HG02798 (cell line): ENCODE results near the gene IGFBP3.

Experiments used
- ATAC-seq: cut with Tn5 transposase; IDR thresholded peaks from one replicate; pipeline ENCODE4 v1.9.1; 2021; ENCODE audit warnings: mild to moderate bottlenecking; ENCODE audit not compliant: unreplicated experiment, poor library complexity

IGFBP3 gene

DNA sequence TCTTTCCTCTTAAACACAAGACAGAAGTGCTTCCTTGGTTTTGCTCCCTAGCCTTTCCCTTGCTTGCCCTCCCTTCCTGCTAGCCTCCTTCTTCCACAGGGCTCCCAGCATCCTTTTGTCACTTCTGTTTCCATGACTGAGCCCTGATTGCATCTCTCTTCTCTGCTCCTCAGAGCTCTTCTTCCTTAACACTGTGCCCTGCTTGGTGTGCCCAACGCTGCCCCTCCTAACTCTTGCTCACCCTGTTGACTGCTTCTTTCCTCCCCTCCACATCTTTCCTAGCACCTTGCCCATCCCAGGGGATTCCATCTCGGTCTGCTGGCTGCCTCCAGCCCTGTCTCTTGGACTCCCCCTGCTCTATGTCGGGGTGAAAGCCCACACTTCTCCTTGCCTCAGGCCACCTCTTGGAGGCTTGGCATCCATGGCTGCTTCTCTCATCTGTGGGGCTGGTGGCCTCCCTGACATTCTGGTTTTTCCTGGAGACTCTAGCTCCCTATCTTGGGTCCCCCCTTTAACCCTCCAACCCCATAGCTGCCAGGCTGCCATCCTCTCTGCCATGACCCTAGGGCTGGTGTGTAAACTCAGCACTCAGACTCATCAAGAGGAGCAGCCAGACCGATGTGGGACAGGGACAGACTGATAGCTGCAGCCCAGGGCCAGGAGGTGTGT lies 26.9 kb downstream of the IGFBP3 start:
- no peak for ATAC-seq

DNA sequence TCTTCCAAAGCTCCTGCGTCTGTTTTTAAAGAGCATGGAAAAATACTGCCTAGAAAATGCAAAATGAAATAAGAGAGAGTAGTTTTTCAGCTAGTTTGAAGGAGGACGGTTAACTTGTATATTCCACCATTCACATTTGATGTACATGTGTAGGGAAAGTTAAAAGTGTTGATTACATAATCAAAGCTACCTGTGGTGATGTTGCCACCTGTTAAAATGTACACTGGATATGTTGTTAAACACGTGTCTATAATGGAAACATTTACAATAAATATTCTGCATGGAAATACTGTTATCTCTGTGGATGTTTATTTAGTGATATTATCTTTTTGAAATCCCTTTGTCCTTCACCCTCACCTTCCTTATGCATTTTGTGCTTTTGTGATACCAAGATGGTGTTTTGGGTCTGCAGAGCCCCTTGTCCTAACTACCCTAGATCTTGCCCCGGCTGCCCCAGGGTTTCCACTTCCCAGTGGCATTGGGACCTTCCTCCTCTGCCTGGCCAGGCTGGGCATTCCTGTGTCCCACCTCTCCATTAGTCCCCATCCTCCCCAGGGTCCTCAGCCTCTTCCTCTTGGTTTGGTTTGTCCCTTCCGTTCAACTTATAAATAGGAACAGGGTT lies 27.6 kb downstream of the IGFBP3 start:
- ATAC-seq = no peak

DNA sequence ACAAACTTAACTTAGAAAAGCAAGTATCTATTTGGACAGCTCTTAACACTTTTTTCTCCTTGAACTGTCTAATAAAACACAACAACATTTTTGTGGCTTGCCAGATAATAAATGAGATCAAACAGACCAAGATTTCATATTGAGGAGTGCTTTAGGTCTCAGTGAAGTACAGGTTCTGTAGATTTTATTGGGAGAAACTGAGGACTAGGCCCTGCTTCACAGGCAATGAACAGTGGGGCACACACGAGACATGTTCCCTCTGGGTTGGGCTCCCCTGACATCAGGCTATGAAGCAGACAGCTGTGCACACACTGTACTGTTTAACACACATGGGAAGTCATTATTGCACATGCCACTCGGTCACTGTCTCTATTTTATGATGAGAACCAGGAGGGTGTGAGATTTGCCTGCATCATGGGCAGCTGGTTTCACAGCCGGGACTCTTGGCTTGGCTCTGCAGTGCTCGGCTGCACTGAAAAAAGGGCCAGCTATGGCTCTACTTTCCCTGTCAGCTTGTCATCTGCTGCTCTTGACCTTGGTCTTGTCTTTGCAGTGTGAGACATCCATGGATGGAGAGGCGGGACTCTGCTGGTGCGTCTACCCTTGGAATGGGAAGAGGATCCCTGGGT lies 28.6 kb downstream of the IGFBP3 start:
- no peak for ATAC-seq

DNA sequence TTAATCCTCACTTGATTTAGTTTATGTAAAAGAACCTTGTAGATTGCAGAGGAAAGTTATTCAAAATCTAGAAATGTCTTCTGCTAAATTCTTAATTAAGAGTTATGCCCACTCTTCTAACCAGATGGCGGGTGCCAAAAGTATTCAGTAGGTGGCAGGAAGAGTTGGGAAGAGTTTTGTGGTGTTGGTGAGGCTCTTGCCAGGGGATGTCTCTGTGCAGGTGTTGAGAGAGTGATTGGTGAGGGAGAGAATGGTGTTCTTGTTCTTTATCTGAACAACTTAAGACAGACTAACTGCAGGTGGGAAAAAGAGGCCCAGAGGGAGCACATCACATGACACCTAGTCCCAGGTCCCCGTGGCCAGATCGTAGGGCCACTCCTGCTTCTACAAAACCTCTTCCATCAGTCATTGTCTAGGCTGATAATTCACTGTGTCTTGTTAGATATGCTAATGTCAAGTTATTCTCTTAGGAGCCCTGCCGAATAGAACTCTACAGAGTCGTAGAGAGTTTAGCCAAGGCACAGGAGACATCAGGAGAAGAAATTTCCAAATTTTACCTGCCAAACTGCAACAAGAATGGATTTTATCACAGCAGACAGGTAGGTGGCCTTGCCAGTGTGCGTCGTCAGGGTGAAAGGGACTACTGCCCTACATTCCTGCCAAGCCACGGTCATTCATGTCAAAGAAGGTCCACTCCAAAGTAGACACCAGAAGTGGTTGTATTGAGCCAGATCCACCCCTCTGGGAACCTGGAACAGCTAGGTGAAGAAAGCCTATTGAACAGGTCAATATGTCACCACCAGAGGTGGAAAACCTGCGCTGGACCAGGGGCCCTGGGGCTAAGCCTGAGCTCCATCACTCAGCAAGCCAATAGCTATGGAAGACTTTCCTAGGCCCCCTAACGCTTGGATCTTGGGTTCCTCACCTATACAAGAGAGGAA lies 29.3 kb downstream of the IGFBP3 start:
- no peak for ATAC-seq

DNA sequence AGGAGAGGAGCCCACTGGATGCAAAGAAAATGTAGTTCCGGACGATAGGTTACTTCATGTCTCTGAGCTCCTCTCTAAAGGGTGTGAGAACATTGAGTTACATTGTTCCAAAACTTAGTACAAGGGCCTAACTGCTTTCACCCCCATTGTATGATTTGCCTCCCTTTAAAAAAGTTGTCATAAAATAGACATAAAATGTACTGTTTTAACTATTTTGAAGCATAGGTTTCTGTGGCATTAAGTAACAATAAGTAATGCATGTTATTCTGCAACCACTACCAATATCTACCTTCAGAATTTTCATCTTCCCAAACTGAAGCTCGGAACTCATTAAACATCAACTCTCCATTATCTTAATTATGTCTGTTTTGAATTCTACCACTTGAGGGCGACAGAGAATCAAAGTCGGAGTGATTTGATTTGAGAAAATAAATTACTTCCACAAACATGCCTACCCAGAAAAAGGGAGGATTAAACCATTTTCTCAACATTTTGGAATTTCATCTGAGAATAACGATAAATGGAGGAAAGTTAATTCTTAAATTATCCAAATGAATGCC lies 30.1 kb downstream of the IGFBP3 start:
- no peak for ATAC-seq

DNA sequence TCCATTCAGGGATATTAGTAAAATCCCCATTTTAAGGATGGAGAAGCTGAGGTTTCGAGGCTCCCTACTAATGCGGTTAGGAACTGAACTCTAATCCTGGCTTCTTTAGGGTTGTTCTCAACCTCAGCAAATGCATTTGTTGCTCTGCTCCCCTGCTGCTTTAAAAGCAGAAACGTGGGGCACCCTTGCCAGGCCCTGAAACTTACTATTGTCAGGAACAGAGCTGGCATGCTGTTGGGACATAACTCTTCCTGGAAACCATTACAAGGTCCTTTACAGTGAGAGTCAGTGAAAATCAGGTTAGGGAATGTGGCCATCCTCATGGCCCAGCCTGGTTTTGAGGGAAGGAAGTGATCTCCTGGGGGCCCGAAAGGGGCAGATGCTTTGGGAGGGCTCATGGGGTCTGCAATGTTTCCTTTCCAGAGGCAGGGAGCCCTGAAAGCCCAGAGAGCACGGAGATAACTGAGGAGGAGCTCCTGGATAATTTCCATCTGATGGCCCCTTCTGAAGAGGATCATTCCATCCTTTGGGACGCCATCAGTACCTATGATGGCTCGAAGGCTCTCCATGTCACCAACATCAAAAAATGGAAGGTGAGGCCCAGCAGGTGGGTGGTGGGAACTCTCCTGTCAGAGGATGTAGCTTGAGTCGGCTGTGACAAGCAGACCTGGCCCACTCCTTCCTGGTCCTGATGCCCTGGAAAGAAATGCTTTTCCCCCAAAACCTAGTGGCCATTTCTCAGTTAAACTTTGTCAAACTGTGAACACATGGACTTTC lies 30.8 kb downstream of the IGFBP3 start:
- ATAC-seq = no peak

DNA sequence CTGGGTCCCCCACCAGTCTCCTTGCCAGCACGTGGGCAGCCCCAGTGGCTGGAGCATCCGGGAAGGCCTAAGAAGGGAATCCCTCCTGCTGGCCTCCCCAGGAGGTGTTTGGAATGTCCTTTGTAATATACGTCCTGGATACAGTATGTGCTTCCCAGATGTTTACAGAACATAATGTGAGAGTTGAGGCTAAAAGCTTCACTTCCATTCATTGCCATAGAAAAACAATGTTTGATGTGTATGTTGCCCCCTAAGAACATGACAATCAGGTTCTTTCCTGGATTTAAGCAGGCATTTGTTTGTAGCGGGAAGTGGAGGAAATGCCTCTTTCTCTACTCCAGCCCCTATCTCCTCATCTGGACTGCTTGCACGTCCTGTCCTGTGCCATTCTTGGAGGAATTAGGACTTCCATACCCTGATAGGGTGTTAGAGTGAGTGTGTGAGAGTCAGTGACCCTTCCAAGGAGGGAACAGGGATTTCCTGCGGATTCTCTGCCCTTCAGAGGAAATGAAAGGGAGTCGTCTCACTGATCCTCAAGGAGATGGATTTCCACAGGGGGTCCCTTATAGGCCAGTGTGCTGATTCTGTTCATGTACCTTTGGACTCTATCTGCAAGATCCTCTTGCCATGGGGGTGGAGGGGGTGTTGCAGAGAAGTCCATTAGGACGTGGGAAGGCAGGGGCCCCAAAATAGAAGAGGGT lies 31.6 kb downstream of the IGFBP3 start:
- ATAC-seq = no peak

DNA sequence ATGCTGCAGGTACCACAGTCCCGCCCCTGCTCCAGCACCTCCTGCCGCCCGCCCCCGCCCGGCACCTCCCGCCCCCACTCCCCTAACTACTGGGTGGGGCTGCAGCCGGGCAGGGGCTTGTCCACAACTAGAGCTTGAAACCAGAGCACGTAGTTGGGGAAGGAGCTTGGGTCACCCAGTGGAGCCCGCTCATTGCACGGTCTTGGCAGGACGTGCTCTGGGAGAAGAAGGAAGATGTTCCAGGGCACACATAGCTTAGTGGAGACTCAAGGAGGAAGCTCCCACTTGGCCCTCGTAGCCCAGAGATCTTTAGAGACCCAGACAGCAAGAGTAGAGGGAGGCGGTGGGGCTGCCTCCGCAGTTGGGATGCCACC lies 32.1 kb downstream of the IGFBP3 start:
- ATAC-seq = no peak

DNA sequence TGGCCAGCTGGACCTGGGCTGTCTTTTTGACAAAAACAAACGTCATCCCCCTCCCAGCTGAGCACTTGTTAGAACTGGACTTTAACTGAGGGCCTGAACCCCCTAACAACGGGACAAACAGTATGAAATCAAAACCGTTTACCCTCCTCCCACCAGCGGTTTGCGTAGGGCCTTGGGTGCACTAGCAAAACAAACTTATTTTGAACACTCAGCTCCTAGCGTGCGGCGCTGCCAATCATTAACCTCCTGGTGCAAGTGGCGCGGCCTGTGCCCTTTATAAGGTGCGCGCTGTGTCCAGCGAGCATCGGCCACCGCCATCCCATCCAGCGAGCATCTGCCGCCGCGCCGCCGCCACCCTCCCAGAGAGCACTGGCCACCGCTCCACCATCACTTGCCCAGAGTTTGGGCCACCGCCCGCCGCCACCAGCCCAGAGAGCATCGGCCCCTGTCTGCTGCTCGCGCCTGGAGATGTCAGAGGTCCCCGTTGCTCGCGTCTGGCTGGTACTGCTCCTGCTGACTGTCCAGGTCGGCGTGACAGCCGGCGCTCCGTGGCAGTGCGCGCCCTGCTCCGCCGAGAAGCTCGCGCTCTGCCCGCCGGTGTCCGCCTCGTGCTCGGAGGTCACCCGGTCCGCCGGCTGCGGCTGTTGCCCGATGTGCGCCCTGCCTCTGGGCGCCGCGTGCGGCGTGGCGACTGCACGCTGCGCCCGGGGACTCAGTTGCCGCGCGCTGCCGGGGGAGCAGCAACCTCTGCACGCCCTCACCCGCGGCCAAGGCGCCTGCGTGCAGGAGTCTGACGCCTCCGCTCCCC lies 32.7 kb downstream of the IGFBP3 start, which contains the start of gene IGFBP1:
Gene IGFBP1 (plus strand): TSS at position 304 of the 808 bp plus-strand sequence. CDS start 165 bp downstream, at position 469.
- ATAC-seq = no peak

DNA sequence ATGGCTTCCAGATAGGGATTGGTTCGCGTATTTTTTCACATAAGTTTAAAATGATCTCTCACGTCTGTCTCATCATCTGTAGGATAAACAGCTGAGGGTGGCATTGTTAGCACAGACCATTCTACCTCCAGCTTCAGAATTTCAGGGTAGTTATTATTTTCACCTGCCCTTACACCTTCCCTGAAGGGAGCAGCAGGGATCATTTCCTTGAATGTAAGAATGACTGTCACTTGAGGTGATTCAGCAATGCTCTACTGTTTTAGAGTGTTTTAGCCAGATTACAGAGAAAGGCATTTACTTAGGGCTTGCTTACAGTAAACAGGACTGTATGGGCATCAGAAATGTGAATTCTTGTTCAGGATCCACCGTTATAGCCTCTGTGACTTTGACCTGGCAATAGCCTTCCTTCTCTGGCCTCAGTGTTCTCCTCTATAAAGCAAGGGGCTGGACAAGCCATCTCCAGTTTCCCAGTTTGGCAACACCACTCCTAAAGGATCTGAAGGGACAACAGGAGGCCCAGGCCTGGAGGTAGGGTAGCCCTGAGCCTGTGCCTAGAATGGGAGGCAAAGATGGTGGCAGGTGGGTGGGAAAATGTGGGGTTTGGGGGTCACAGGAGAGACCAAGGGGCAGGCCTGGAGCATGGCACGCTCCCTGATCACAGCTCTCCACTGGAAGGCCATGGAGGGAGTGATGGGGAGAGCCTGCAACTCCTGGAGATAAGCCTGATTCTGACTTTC lies 34.0 kb downstream of the IGFBP3 start:
- ATAC-seq = no peak

DNA sequence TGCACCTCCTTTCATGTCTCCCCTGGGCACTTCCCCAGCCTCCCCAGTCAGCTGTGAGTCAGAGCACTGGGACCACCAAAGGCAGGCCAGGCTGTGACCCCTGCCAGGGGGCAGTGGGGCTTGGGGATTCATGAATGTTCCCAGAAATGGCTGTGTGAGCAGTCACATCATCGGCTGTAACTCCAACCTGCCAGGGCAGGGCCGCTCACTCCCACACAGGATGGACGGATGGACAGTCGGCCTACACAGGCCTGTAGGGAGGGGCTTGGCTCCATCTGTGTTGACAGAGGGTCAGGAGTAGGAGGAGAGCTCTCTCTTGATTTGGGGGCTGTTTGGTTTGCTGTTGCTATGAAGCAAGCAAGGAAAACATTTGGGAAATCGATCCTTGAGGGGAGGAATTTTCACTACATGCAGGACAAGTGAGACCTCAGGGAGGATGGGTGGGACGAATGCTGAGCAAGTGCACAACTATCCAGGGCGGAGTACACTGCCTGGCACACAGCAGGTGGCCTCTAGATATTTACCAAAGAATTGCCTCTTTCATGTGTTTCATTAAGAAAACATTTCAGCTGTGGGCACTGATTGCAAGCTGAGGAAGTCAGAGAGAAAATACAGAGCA lies 35.7 kb downstream of the IGFBP3 start:
- ATAC-seq = no peak

DNA sequence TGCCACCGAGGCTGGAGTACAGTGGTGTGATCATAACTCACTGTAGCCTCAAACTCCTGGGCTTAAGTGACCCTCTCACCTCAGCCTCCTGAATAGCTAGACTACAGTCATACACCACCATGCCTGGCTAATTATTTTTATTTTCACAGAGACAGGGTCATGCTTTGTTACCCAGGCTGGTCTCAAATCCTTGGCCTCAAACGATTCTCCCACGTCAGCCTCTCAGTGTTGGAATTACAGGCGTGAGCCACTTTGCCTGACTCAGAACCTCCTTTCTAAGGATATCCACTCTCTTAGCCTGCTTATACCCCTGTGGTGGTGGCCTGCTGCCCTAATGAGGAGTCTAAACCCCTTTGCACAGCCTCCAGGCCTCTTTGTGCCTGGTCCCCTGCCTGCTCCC lies 36.9 kb downstream of the IGFBP3 start:
- no peak for ATAC-seq

DNA sequence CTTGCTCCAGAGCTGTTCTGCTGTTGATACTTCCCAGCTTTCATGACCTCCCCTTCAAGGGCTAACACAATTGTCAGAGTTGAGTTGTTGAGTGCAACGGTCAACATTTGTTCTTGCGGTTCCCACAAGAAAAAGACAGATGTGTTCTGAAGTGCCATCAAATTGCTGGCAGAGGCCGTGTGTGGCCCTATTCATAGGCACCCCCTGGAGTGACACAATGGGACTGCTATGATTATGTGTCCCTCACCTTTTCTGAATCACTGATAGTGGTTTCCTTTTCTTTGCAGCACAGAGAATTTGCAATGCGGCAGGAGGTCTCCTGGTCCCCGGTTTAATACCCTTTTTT lies 38.6 kb downstream of the IGFBP3 start:
- ATAC-seq = no peak

DNA sequence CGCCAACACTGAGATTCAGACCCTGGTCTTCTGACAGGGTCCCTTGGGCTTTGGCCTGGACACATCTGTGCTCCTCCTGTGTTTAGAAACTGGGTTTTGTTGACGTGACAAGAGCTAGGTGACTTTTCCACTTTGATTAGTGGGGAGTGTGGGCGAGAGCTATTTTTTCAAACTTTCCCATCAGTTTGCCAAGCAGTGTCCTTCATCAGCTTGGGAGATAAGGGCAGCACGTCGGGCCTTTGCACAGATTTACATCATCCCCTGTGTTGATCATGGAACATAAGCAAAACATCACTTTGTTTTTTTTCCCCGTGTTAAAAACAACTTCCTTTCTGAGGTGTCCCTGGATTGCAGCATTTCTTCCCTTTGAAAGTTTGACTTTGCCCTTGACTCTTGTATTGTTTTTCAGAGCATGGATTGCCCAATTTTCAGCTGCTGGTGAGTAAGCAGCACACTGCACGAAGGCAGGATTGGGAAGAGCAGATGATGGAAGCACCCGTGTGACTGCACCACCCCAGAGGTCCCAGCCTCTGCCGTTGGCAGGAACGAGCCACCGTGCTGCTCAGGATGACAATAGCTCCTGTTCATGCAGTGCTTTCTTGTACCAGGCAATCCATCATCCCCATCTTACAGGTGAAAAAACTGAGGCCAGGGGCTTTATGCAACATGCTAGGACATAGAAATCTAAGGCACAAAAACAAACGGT lies 39.2 kb downstream of the IGFBP3 start:
- no peak for ATAC-seq

DNA sequence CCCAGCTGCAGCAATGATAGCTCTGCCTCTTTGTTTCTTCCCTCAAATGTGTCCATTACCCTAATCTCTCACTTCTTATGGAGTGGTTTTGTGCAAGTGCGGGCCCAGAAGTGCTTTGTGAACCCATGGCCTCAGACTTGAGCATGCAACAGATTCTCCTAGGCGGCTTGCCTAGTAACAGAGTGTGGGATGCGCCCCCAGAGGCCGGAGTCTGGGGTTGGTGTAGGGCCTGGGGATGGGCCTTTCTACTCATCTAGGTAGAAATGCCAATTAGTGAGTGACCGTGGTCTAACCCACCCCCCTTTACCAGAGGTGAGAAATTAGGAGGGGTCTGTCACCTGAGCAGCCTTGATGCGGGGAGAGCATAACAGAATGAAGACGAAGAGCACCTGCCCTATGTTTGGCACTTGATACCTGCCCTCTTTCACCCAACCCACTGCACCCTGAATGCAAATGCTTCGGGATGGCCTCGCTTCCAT lies 39.8 kb downstream of the IGFBP3 start:
- no peak for ATAC-seq

DNA sequence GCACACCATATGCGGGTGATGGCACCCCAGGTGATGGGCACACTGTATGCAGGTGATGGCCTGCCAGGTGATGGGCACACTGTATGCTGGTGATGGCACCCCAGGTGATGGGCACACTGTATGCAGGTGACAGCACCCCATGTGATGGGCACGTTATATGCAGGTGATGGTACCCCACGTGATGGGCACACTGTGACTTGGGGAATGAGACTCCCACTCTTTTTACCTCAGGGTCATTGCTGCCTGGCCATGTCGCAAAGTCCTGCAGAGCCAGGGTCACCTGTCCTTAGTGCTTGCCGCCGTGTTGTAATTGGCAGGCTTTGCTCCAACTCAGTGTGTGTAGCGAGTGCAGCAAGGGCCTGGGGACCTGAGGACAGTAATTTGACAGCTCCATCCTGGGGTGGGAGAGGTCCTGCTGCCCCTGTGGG lies 40.6 kb downstream of the IGFBP3 start:
- no peak for ATAC-seq
